ENCODE results near the gene SLC9B1.

DNA sequence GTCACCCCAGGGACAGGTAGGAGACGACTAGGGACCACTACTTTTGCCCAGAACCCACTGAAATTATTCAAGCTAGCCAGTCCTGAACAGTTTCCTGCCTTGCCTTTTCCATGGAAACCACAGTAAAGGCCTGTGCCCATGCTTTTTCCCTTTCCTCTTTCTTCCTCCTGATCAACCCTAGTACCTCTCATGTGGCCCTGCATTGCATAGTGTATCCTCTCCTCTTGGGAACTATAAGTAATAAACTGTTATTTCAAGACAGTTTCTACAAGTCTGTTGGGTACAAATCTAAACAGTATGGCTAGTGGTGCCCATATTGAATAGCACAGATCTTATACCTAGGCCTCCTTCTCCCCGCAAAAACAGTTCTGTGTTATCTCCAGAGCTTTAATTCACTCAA lies 136.2 kb downstream of the SLC9B1 start:
- TF ChIP-seq EP300 (IDR thresholded peaks at IDR 0.05) (no peak), POLR2A (IDR thresholded peaks at IDR 0.05) (no peak)
- TF ChIP-seq, protein P1, sequence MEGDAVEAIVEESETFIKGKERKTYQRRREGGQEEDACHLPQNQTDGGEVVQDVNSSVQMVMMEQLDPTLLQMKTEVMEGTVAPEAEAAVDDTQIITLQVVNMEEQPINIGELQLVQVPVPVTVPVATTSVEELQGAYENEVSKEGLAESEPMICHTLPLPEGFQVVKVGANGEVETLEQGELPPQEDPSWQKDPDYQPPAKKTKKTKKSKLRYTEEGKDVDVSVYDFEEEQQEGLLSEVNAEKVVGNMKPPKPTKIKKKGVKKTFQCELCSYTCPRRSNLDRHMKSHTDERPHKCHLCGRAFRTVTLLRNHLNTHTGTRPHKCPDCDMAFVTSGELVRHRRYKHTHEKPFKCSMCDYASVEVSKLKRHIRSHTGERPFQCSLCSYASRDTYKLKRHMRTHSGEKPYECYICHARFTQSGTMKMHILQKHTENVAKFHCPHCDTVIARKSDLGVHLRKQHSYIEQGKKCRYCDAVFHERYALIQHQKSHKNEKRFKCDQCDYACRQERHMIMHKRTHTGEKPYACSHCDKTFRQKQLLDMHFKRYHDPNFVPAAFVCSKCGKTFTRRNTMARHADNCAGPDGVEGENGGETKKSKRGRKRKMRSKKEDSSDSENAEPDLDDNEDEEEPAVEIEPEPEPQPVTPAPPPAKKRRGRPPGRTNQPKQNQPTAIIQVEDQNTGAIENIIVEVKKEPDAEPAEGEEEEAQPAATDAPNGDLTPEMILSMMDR (IDR thresholded peaks at IDR 0.05), result no peak

Measured in stomach (tissue), 4 donors.